Esophagus muscularis mucosa (tissue), 3 donors: ENCODE results near the gene ANO3.

Experiments used
- EP300 ChIP-seq: sonication (generic); formaldehyde crosslinking; IDR thresholded peaks from one replicate; pipeline ENCODE4 v1.6.1; 2017; ENCODE audit warnings: antibody characterized with exemption
- POLR2AphosphoS5 ChIP-seq, 2 donors: sonication (generic); formaldehyde crosslinking; IDR thresholded peaks; one replicate each; pipeline ENCODE4 v1.6.1; 2017; ENCODE audit warnings: antibody characterized with exemption in 2 of 2

DNA sequence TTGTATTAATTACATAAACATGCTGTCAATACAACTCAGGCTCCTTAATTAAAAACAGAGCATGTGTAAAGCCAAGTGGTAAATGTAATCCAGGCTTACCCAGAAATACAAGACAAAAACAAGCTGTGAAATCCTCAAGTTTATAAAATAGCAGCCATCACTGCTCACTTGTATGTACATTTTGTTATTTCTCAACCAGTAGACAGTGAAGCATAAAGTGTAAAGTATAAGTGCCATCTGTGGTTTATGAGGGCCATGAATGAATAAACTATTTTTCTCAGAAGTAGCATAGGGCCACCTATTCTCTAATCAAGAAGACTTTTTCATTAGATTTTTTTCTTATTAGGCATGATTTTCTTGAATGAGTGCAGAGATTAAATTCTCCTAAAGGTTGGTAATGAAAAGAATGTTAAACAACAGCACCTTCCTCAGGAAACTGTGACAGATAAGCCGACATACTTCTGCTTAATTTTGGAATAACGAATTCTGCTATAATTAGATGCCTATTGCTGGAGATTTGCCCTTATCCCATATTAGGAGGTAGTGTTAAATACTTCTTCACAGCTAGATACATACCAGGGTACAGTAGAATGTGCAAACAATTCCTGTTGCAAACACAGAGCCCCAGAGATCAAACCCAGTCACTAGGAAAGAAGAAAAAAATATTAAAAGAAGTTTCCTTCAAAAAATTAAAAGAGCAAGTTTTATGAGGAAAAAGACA, 377.0 kb downstream of the ANO3 start:
- TF ChIP-seq POLR2AphosphoS5 (IDR thresholded peaks at IDR 0.05) (no peak), EP300 (no peak)
